ENCODE measurements around the gene IFNA6. TPM values are rescaled to one million over a fixed set of nuclear protein-coding genes. Genes with fewer than 3 reads are reported as not detected.

IFNA6 gene
- total and polyA plus RNA-seq, 10 of the 15 experiments (the other 5 are each of a cell fraction or from before 2014, with no cell fraction given) = 0.04 TPM; not detected in 9

GRCh38 chr9:21320465-21320864 is 30.2 kb downstream of the IFNA6 start:
- Histone ChIP-seq H3K27ac (ENCODE audit: control insufficient read depth, insufficient read depth) (no peak overlapping the region), H3K36me3 (ENCODE audit: control insufficient read depth in 2 of 2, insufficient read depth in 2 of 2, low read length in 1 of 2) (peaks cover 0 to 17% of the 10 kb centered on the region in 2 experiments; a peak in 3 of 4 replicates), H3K4me3 (no peak overlapping the region), H3K9me3 (replicated peaks; ENCODE audit: control insufficient read depth, insufficient read depth, low read length) (no peaks in the 10 kb centered on the region), H4K20me1 (ENCODE audit: control insufficient read depth, insufficient read depth) (no peaks in the 10 kb centered on the region), H3K79me2 (ENCODE audit: control insufficient read depth, insufficient read depth, low read length) (no peaks in the 10 kb centered on the region), H2AFZ (ENCODE audit: control insufficient read depth, low read depth, low read length) (no peak overlapping the region), H3K4me1 (ENCODE audit: control insufficient read depth, insufficient read depth, low read length) (no peaks in the 10 kb centered on the region), H3K27me3 (replicated peaks in 1 of 2; ENCODE audit: control insufficient read depth in 2 of 2, insufficient read depth in 2 of 2, low read length in 1 of 2) (no peaks in the 10 kb centered on the region), H3K4me2 (ENCODE audit: control insufficient read depth, insufficient read depth) (no peak overlapping the region), H3K9ac (ENCODE audit: control insufficient read depth, insufficient read depth, low read length) (no peak overlapping the region)
- SMC1A ChIA-PET (ENCODE audit: uncharacterized antibody, unreplicated experiment) = interaction anchor here (1.1 to 7.4 kb wide), 8 partner anchors 9 to 134 kb away, joined by 3 to 57 read pairs (median 5); no protein-coding TSS in a partner anchor
- DNase-seq (ENCODE audit: low read depth, low spot score) = no peak
- RAD21 ChIA-PET (ENCODE audit: unreplicated experiment) = interaction anchor here (0.8 to 1.8 kb wide), 6 partner anchors 10 to 112 kb away, joined by 3 to 4 read pairs (median 4); no protein-coding TSS in a partner anchor
- WGBS (ENCODE audit: insufficient coverage, insufficient replicate concordance, low lambda C conversion rate, missing lambda C conversion rate) = 74% methylated on average over 2 of the region's 2 CpGs
- in situ Hi-C loops (cut with MboI) = loop anchor here (10.0 kb wide), 1 partner anchor 134 kb away; no protein-coding TSS in a partner anchor
- BruUV-seq (replicated peaks) = no TSS peak
- CTCF ChIA-PET = interaction anchor here (0.6 to 6.4 kb wide), 15 partner anchors 10 to 468 kb away, joined by 3 to 35 read pairs (median 4); no protein-coding TSS in a partner anchor
- ATAC-seq = no peak
- POLR2A ChIA-PET = interaction anchor here (1.2 kb wide), 1 partner anchor 77 kb away, joined by 3 read pairs; no protein-coding TSS in a partner anchor
- FAIRE-seq = no peak
- intact Hi-C loops (cut with micrococcal nuclease; ENCODE audit: unreplicated experiment) = no loop called here
- TF ChIP-seq YBX1 (IDR thresholded peaks at IDR 0.05) (no peak), EED (IDR thresholded peaks at IDR 0.05; ENCODE audit: low read depth) (no peak), BCLAF1 (IDR thresholded peaks at IDR 0.05) (no peak), SMAD1 (IDR thresholded peaks at IDR 0.05; ENCODE audit: low read depth, partially characterized antibody) (no peak), PKNOX1 (IDR thresholded peaks at IDR 0.05) (no peak), BMI1 (IDR thresholded peaks at IDR 0.05; ENCODE audit: borderline replicate concordance) (no peak), ZBTB40 (IDR thresholded peaks at IDR 0.05; ENCODE audit: borderline replicate concordance) (no peak), CUX1 (IDR thresholded peaks at IDR 0.05; ENCODE audit: insufficient replicate concordance, low read depth, low read length) (no peak), RBBP5 (conservative IDR thresholded peaks at IDR 0.05) (no peak), RFX5 (IDR thresholded peaks at IDR 0.05; ENCODE audit: low read depth, low read length) (no peak)
